Cardiac muscle cell (in vitro differentiated cells and primary cell): ENCODE results near the gene CLEC20A. TPM values are rescaled to one million over a fixed set of nuclear protein-coding genes. Genes with fewer than 3 reads are reported as not detected.
A peak's percentile ranks its signal among the peaks of the same experiment; 100 is the strongest.

Experiments
- DNase-seq, 2 donors: peaks; one replicate each; pipeline versions ENCODE4 v3.0.0 to v3.0.0-alpha.2; 2010 to 2017; ENCODE audit warnings: low read depth in 1 of 2, low spot score in 1 of 2
- H3K27ac ChIP-seq: fragments of 200-600 bp; sonication (generic); 2 replicates; pipeline ENCODE4 v1.5.1; 2016
- H3K27me3 ChIP-seq: fragments of 200-600 bp; sonication (generic); 2 replicates; pipeline ENCODE4 v1.6.0; 2016; ENCODE audit warnings: control low read depth
- H3K36me3 ChIP-seq: fragments of 200-600 bp; sonication (generic); 2 replicates; pipeline ENCODE4 v1.5.1; 2016; ENCODE audit warnings: control low read depth
- H3K4me1 ChIP-seq: fragments of 200-600 bp; sonication (generic); 2 replicates; pipeline ENCODE4 v1.8.1; 2017; ENCODE audit warnings: low read depth, mild to moderate bottlenecking, mixed run types
- H3K4me3 ChIP-seq: fragments of 200-600 bp; sonication (generic); 2 replicates; pipeline ENCODE4 v1.5.1; 2016; ENCODE audit warnings: mild to moderate bottlenecking
- H3K9me3 ChIP-seq: fragments of 200-600 bp; sonication (generic); 2 replicates; pipeline ENCODE4 v1.5.1; 2017; ENCODE audit warnings: low read depth, mild to moderate bottlenecking, control low read depth
- CTCF ChIP-seq: IDR thresholded peaks from 2 replicates; pipeline ENCODE4 v1.5.1; 2012; ENCODE audit warnings: low read depth, mild to moderate bottlenecking, low read length
- polyA plus RNA-seq: library from polyadenylated mRNA; unstranded; fragments of >200 nt; fragmentation: Nextera tagmentation; extraction: Ambion mirVana; gene quantifications from 2 replicates; pipeline ENCODE4 v1.2.1, GENCODE V29; 2016
- total RNA-seq: library from RNA; depleted of rRNA; stranded (reverse); fragments of >200 nt; gene quantifications from 2 replicates; pipeline ENCODE4 v1.2.3, GENCODE V29; 2016

CLEC20A gene
- total and polyA plus RNA-seq, 2 experiments from 2014 or later = not detected

- Histone ChIP-seq H3K27me3 (no peaks in the 10 kb centered on the region), H3K27ac (no peak overlapping the region), H3K9me3 (no peaks in the 10 kb centered on the region), H3K36me3 (peaks cover 8% of the 10 kb centered on the region), H3K4me1 (no peaks in the 10 kb centered on the region), H3K4me3 (no peak overlapping the region)
- no peak for DNase-seq
- TF ChIP-seq CTCF = no peak
Observed at GRCh38 chr1:178456472-178456871, 40.3 kb downstream of the CLEC20A start.

- Histone ChIP-seq H3K9me3 (no peaks in the 10 kb centered on the region), H3K4me3 (no peak overlapping the region), H3K27ac (no peak overlapping the region), H3K27me3 (no peaks in the 10 kb centered on the region), H3K36me3 (peaks cover 3% of the 10 kb centered on the region), H3K4me1 (no peaks in the 10 kb centered on the region)
- no peak for DNase-seq
- no peak for TF ChIP-seq CTCF
Observed at GRCh38 chr1:178452013-178452412, 44.8 kb downstream of the CLEC20A start.

GRCh38 chr1:178451529-178451928 is 45.2 kb downstream of the CLEC20A start:
- Histone ChIP-seq H3K4me3 (no peak overlapping the region), H3K4me1 (no peaks in the 10 kb centered on the region), H3K27ac (no peak overlapping the region), H3K36me3 (no peaks in the 10 kb centered on the region), H3K9me3 (no peaks in the 10 kb centered on the region), H3K27me3 (no peaks in the 10 kb centered on the region)
- peak in 1 of 2 donors; percentile 46 for DNase-seq
- TF ChIP-seq CTCF = no peak

GRCh38 chr1:178450871-178451270 is 45.9 kb downstream of the CLEC20A start:
- Histone ChIP-seq H3K27ac (no peak overlapping the region), H3K27me3 (no peaks in the 10 kb centered on the region), H3K9me3 (no peaks in the 10 kb centered on the region), H3K4me3 (no peak overlapping the region), H3K4me1 (no peaks in the 10 kb centered on the region), H3K36me3 (no peaks in the 10 kb centered on the region)
- DNase-seq = no peak
- TF ChIP-seq CTCF = no peak

- peaks cover 8% of the 10 kb centered on the region for H3K4me1 ChIP-seq
- no peak for TF ChIP-seq CTCF
- DNase-seq = no peak
- no peaks in the 10 kb centered on the region for H3K9me3 ChIP-seq
- no peak overlapping the region for H3K27ac ChIP-seq
- no peak overlapping the region for H3K4me3 ChIP-seq
- H3K36me3 ChIP-seq = peaks cover 13% of the 10 kb centered on the region
- no peaks in the 10 kb centered on the region for H3K27me3 ChIP-seq
Observed at GRCh38 chr1:178442925-178443324, 53.8 kb downstream of the CLEC20A start.

- peak; percentile 5 to 50 for DNase-seq
- no peak for TF ChIP-seq CTCF
- no peaks in the 10 kb centered on the region for H3K9me3 ChIP-seq
- H3K27me3 ChIP-seq = no peaks in the 10 kb centered on the region
- no peak overlapping the region for H3K27ac ChIP-seq
- peaks cover 10% of the 10 kb centered on the region for H3K4me1 ChIP-seq
- H3K4me3 ChIP-seq = no peak overlapping the region
- peaks cover 7% of the 10 kb centered on the region for H3K36me3 ChIP-seq
Observed at GRCh38 chr1:178438432-178438831, 58.3 kb downstream of the CLEC20A start.
